Fibroblast of villous mesenchyme (primary cell): Measurements from ENCODE around the gene TESMIN. TPM values are rescaled to one million over a fixed set of nuclear protein-coding genes. Genes with fewer than 3 reads are reported as not detected.

Experiments used
- DNase-seq: peaks from one replicate; pipeline ENCODE4 v3.0.0-alpha.2; 2010; ENCODE audit warnings: low read depth
- H3K4me3 ChIP-seq: 2 replicates; pipeline ENCODE4 v1.5.1; 2011; ENCODE audit warnings: low read depth, mild to moderate bottlenecking, low read length
- CTCF ChIP-seq: IDR thresholded peaks from 2 replicates; pipeline ENCODE4 v1.5.1; 2012; ENCODE audit warnings: low read depth, mild to moderate bottlenecking, low read length; ENCODE audit not compliant: insufficient read depth
- total RNA-seq: library from RNA; depleted of rRNA; stranded (reverse); fragments of >200 nt; gene quantifications from 2 replicates; pipeline ENCODE4 v1.2.3, GENCODE V29; 2012

Gene TESMIN
- total RNA-seq, 1 donor, result 2.6 TPM

- DNase-seq, result no peak
- TF ChIP-seq CTCF, result no peak
- H3K4me3 ChIP-seq, result no peak overlapping the region
These were observed 42.3 kb downstream of the TESMIN start for GRCh38 chr11:68709062-68709461.

- no peak for TF ChIP-seq CTCF
- DNase-seq, result no peak
- H3K4me3 ChIP-seq, result no peak overlapping the region
These were observed 43.8 kb downstream of the TESMIN start for GRCh38 chr11:68707527-68707926.

- no peak overlapping the region for H3K4me3 ChIP-seq
- no peak for DNase-seq
- TF ChIP-seq CTCF, result no peak
These were observed 46.4 kb downstream of the TESMIN start for GRCh38 chr11:68704887-68705286.

DNA sequence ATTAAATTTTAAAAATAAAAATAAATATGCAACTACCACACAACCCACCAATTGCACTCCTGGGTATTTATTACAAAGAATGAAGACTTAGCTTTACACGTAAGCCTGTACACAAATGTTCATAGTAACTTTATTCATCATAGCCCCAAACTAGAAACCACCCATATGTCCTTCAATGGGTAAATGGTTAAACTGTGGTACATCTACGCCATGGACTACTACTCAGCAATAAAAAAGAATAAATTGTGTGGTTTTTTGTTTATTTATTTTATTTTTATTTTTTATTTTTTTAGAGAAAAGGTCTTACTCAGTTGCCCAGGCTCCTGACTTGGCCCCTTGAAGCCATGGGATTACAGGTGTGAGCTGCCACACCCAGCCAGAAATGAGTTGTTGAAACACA lies 52.3 kb downstream of the TESMIN start:
- no peak for TF ChIP-seq CTCF
- no peak overlapping the region for H3K4me3 ChIP-seq
- no peak for DNase-seq

GRCh38 chr11:68695531-68695930 lies 55.8 kb downstream of the TESMIN start:
- TF ChIP-seq CTCF, result no peak
- no peak overlapping the region for H3K4me3 ChIP-seq
- no peak for DNase-seq

DNA sequence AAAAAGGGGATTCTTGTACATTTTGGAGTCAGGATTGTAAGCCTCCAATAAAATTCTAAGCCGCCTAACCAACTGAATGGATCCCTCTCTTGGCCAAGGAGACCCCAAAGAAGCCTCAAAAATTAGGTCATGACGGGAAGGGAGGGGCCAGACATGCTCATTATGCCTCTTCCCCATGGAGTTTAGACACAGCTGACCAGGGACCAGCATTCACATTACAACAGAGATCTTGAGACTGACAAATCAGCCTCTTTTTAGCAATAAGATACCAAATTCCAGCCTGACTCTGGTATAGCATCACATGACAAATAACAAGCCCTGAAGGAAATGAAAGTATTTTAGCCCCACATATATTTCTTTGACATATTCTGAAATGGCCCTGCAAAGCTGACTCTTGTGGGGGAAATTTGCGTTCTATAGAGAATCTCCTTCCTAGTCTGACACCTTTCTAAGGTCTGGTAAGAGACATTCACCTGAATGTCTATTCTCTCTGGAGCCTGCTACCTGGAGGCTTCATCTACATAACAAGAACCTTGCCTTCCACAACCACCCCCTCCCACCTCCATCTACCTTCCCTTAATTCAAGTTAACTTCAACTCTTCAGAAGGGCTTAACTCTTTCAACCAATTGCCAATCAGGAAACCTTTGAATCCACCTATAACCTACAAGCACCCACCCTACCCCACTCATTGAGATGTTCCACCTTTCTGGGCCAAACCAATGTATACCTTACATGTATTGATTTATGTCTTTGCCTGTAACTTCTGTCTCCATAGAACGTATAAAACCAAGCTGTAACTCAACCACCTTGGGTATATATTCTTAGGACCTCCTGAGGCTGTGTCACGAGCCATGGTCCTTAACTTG lies 56.7 kb downstream of the TESMIN start:
- no peak for TF ChIP-seq CTCF
- H3K4me3 ChIP-seq, result no peak overlapping the region
- no peak for DNase-seq

DNA sequence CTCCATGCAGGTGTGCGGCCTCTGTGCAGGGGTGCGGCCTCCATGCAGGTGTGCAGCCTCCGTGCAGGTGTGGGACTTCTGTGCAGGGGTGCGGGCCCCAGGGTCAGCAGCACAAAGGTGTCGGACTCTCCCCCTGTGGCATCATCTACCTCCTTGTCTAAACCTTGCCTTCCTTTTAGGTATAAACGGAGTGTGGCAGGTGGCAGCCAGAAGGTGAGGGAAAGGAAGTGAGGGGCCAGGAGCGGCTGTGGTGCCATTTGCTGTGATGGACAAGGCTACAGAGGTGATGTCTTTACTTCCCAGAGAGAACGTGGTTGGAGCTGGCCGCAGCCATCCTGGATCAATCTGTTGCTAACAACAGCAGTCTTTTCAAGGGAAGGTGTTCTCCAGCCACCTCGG lies 57.8 kb downstream of the TESMIN start:
- no peak for TF ChIP-seq CTCF
- DNase-seq, result no peak
- H3K4me3 ChIP-seq, result no peak overlapping the region
